HG03520 (cell line): ENCODE data around the gene NRDE2.

Experiments used
- ATAC-seq: cut with Tn5 transposase; IDR thresholded peaks from one replicate; pipeline ENCODE4 v1.9.1; 2021; ENCODE audit warnings: mild to moderate bottlenecking, moderate library complexity; ENCODE audit not compliant: unreplicated experiment

Gene NRDE2

GRCh38 chr14:90331497-90332270, at the start of gene NRDE2:
NRDE2 (minus strand) TSS chr14:90331941; CDS start chr14:90331904, 37 bp downstream.
- ATAC-seq = peak; percentile 85

GRCh38 chr14:90381011-90381786, 49.5 kb upstream of the NRDE2 start:
- no peak for ATAC-seq

GRCh38 chr14:90379106-90379505, 47.4 kb upstream of the NRDE2 start:
- no peak for ATAC-seq

- ATAC-seq = no peak
These were observed 46.5 kb upstream of the NRDE2 start for GRCh38 chr14:90378249-90378648.

GRCh38 chr14:90375934-90376333, 44.2 kb upstream of the NRDE2 start:
- no peak for ATAC-seq

- ATAC-seq = no peak
These were observed 43.1 kb upstream of the NRDE2 start for GRCh38 chr14:90374813-90375212.

- ATAC-seq = no peak
These were observed 42.1 kb upstream of the NRDE2 start for GRCh38 chr14:90373887-90374286.

- no peak for ATAC-seq
These were observed 37.4 kb upstream of the NRDE2 start for GRCh38 chr14:90368946-90369721.

- no peak for ATAC-seq
These were observed 30.8 kb upstream of the NRDE2 start for GRCh38 chr14:90362558-90362896.

GRCh38 chr14:90361865-90362557, 30.3 kb upstream of the NRDE2 start:
- ATAC-seq = no peak

GRCh38 chr14:90358359-90358758, 26.6 kb upstream of the NRDE2 start:
- ATAC-seq = no peak

GRCh38 chr14:90356925-90357324, 25.2 kb upstream of the NRDE2 start:
- ATAC-seq = no peak

- no peak for ATAC-seq
These were observed 24.1 kb upstream of the NRDE2 start for GRCh38 chr14:90355540-90356518.

GRCh38 chr14:90354551-90355298, 23.0 kb upstream of the NRDE2 start:
- ATAC-seq = no peak

- no peak for ATAC-seq
These were observed 18.0 kb upstream of the NRDE2 start for GRCh38 chr14:90349739-90350138.

- ATAC-seq = no peak
These were observed 16.5 kb upstream of the NRDE2 start for GRCh38 chr14:90348270-90348669.

GRCh38 chr14:90345239-90345557, 13.5 kb upstream of the NRDE2 start:
- ATAC-seq = no peak

- ATAC-seq = no peak
These were observed 12.8 kb upstream of the NRDE2 start for GRCh38 chr14:90344331-90345238.
